ENCODE measurements around the gene AMZ2. TPM values are rescaled to one million over a fixed set of nuclear protein-coding genes. Genes with fewer than 3 reads are reported as not detected.
"Not testable (repeated sequence)": the region's sequence is repeated elsewhere in the genome, so short reads cannot be mapped to it uniquely, and the experiment has no call there.

The AMZ2 gene
- total RNA-seq, 1 donor, result 98.0 TPM

DNA sequence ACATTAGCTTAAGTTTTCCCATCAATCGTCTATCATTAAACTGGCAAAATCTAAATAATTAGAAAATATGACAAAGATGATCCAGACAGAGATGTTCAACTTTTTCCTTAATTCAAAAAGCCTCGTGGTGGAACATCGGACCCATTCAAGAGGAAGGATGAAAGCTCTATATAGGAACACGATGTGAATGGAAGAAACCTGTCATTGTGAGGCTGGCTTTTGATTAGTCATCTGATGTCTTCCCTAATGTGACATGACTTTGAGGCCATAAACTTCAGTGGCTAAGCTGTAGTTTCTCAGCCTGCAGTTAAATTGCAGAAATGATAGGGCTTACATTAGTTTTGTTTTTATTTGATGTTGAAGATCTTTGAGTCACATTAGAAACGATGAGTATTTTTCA is 1.0 kb downstream of the AMZ2 start:
- TF ChIP-seq, protein P1, sequence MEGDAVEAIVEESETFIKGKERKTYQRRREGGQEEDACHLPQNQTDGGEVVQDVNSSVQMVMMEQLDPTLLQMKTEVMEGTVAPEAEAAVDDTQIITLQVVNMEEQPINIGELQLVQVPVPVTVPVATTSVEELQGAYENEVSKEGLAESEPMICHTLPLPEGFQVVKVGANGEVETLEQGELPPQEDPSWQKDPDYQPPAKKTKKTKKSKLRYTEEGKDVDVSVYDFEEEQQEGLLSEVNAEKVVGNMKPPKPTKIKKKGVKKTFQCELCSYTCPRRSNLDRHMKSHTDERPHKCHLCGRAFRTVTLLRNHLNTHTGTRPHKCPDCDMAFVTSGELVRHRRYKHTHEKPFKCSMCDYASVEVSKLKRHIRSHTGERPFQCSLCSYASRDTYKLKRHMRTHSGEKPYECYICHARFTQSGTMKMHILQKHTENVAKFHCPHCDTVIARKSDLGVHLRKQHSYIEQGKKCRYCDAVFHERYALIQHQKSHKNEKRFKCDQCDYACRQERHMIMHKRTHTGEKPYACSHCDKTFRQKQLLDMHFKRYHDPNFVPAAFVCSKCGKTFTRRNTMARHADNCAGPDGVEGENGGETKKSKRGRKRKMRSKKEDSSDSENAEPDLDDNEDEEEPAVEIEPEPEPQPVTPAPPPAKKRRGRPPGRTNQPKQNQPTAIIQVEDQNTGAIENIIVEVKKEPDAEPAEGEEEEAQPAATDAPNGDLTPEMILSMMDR (IDR thresholded peaks at IDR 0.05; ENCODE audit: insufficient read depth, low read depth, low read length), result no peak
- H3K4me3 ChIP-seq (ENCODE audit: low read depth, low read length), result peak overlapping the region; percentile 81

DNA sequence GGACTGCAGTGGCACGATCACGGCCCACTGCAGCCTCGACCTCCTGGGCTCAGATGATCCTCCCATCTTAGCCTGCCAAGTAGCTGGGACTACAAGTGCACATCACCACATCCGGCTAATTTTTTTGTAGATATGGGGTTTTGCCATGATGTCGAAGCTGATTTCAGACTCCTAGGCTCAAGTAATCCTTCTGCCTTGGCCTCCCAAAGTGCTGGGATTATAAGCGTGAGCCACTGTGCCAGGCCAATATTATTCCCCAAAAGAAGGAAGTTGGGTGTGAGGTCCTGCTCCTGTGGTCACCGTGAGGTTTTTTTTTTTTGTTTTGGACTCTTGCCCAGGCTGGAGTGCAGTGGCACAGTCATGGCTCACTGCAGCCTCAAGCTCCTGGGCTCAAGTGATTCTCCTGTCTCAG is 1.5 kb downstream of the AMZ2 start:
- TF ChIP-seq, protein P1 (IDR thresholded peaks at IDR 0.05; ENCODE audit: insufficient read depth, low read depth, low read length), result no peak
- no peak for DNase-seq (ENCODE audit: low read depth)
- no peak overlapping the region for H3K4me3 ChIP-seq (ENCODE audit: low read depth, low read length)

More for the DNA sequence above, 1.0 kb downstream of the AMZ2 start:
- no peak for DNase-seq (ENCODE audit: low read depth)

DNA sequence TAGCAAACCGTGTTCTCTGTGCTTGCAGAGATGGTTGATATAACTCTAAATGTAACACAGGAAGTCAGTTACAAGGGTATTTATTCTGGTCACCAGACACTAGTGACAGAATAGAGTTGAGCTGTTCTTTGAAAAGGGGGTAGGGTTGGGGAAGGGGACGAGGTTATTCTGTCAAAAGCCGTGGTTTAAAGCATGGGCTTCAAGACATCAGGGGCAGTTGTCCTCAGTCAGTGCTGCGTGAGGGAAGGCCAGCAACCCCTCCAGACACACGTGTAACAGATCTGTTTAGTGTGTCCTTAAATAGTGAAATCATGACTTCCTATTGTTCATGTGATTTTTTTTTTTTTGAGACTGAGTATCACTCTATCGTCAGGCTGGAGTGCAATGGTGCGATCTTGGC is 5.6 kb downstream of the AMZ2 start:
- H3K4me3 ChIP-seq (ENCODE audit: low read depth, low read length); DNase-seq (ENCODE audit: low read depth): not testable (repeated sequence)

DNA sequence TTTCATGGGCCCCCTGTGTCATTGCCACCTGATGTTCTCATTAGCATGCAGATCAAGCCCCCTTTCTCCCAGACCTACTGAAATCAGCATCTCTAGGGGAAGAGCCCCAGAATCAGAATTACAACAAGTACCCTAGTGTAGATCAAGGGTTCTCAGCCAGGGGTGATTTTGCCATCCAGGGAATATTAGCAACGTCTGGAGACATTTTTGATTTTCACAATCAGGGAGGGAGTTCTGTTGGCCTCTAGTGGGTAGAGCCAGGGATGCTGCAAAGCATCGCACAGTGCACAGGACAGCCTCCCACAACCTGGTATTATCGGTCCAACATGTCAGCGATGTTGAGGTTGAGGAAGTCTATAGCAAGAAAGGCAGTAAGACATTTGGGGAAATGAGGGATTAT is 7.3 kb downstream of the AMZ2 start:
- TF ChIP-seq, protein P1 (IDR thresholded peaks at IDR 0.05; ENCODE audit: insufficient read depth, low read depth, low read length), result no peak
- no peak overlapping the region for H3K4me3 ChIP-seq (ENCODE audit: low read depth, low read length)
- DNase-seq (ENCODE audit: low read depth), result no peak

DNA sequence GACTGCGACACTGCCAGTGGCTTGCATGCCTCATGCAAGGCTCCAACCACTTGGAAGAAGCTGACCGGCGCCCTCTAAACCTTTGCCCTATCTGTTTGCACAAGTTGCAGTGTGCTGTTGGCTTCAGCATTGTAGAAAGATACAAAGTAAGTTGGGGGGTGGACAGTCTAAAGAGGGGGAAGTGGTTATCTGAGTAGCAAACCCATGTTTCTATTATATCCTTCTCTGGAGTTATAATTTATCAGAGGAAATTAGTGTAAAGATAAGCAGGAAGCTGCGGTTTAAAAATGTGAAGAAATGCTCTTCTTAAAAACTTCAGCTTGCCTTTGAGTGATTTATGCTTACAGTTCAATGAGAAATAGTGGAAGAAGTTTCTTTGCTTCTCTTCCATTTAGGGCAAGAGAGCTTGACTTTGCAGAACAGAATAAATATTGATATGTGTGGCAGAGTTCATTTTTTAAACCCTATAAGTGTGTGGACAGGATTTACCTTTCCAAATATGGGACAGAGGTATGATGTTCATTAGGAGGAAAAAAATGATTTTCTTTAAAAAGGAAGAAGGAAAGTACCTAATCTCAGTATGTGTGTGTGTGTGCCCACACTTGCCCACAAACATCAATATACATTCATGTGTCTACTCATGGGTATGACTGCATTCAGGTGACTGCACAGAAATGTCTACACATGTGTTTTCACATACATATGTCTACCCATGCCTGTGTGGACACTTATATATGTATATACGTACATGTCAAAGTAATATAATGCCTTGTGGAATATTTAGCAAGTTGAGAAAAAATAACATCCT is 8.1 kb downstream of the AMZ2 start:
- TF ChIP-seq, protein P1 (IDR thresholded peaks at IDR 0.05; ENCODE audit: insufficient read depth, low read depth, low read length), result no peak
- H3K4me3 ChIP-seq (ENCODE audit: low read depth, low read length), result no peak overlapping the region
- peak; percentile 28 for DNase-seq (ENCODE audit: low read depth)

DNA sequence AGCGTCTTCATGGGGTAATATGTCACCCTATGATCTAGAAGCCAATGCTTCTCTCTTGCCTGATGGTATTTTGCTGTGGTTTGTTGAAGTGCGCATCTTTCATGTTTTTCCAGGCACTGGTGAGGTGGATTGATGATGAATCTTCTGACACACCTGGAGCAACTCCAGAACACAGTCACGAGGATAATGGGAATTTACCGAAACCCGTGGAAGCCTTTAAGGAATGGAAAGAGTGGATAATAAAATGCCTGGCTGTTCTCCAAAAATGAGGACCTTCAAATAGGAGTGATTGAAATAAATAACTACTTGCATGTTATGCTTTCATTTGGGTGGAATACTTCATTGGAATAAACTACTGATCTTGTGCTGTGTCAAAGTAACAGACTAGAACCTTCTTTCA is 8.9 kb downstream of the AMZ2 start:
- H3K4me3 ChIP-seq (ENCODE audit: low read depth, low read length); DNase-seq (ENCODE audit: low read depth): not testable (repeated sequence)

DNA sequence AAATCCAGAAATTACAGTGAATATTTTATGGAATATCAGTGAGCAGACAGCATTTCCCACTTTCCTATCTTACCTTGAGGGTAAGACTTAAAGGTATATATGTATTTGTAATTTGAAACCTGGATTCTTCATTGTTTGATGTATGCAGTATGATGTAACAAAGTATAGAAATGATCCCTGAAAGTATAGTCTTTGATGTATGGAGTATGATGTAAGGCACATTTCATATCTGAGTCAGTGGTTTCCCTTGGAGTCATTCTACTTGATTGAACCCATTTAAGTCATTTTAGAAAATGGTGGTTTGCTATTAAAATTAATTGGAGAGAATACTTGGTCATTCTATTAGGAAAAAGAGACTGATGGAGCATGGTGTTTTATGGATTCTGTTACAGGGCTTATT is 10.1 kb downstream of the AMZ2 start:
- no peak overlapping the region for H3K4me3 ChIP-seq (ENCODE audit: low read depth, low read length)
- DNase-seq (ENCODE audit: low read depth), result no peak
- TF ChIP-seq, protein P1 (IDR thresholded peaks at IDR 0.05; ENCODE audit: insufficient read depth, low read depth, low read length), result no peak

DNA sequence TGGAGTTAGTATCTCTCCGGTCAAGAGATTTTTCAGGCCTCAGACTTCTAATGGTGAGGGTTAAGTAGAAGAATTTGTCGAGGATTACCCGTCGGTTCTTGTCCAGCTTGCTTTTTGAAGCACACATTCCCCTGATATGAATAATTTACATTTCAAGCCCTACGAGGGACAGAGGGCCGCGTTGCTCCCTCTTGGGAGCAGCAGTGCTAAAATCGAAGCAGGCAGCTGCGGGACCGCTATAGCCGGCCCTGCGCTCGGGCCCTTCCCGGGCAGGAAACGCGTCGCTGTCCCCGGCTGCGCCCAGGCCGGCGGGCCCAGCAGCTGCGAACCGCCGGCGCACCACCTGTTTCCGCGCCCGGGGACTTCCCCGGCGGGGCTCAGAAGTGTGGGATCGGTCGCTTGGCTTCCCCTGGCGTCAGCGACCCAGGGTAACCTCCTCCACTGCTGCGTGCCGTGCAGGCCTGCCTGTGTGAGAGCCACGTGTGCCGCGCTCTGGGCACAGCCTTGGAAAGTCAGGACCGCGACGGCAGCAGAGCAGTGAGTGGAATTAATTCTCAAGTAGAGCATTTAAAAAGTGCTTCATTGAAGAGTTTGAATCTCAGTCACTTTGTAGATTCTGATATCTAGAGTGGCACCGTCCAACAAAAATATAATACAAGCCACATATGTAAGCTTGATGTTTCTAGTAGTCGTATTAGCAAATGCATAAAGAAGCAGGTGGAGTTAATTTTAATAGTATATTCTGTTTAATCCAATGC is 11.2 kb downstream of the AMZ2 start:
- peak; percentile 61 for DNase-seq (ENCODE audit: low read depth)
- not testable (repeated sequence) for H3K4me3 ChIP-seq (ENCODE audit: low read depth, low read length)

DNA sequence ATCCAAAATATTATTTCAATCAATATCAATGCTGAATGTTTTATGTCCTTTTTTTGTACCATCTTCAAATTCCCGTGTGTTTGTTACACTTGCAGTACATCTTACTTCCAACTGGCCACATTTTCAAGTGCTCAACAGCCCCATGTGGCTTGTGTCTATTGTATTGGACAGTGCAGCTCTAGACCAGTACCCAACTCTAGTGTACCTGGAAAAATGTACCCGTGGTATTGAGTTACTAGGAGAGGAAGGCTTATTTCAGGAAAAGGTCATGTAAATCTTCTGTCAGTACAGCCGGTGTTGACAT is 11.8 kb downstream of the AMZ2 start:
- not testable (repeated sequence) for DNase-seq (ENCODE audit: low read depth); H3K4me3 ChIP-seq (ENCODE audit: low read depth, low read length)

Data from fibroblast of villous mesenchyme (primary cell).